ENCODE data around the gene CLDN16. TPM values are rescaled to one million over a fixed set of nuclear protein-coding genes. Genes with fewer than 3 reads are reported as not detected.

CLDN16 gene
- total RNA-seq, 1 donor from 2014 or later = 0.20 TPM

DNA sequence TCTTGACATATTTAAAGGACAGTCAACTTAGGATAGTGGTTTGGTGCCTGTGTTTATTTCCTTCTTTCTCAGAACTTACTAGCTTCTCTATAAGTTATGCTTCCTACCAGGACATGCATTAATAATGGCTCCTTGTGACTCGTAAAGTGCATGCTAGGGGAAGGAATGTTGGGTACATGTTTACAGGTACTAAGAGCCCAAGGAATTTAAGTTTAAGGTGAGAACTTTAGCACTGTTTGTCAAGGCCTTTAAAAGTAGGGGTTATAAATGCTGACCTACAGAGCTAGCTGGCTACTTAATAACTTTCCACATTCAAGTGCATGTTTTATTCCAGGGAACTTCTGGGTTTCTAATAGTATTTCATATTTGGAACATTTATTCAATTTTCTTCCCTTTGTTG lies 61.8 kb downstream of the CLDN16 start, which contains the start of gene TMEM207:
Gene TMEM207, minus strand, starts transcription at position 101 of the 400 bp plus-strand sequence. Its CDS starts 92 bp downstream, at position 9.
- Mint-ChIP-seq H3K4me3 (ENCODE audit: unreplicated experiment) (no peak within 1 kb of the TSS), H3K27me3 (ENCODE audit: low read depth) (no peaks in the 10 kb centered on the region), H3K4me1 (ENCODE audit: low read depth) (peaks cover 2% of the 10 kb centered on the region), H3K36me3 (ENCODE audit: low read depth) (no peaks in the 10 kb centered on the region), H3K27ac (ENCODE audit: unreplicated experiment) (no peak within 1 kb of the TSS), H3K9me3 (ENCODE audit: low read depth) (peaks cover 4% of the 10 kb centered on the region)
- DNase-seq (ENCODE audit: low spot score) = no peak
- TF ChIP-seq, protein P1, sequence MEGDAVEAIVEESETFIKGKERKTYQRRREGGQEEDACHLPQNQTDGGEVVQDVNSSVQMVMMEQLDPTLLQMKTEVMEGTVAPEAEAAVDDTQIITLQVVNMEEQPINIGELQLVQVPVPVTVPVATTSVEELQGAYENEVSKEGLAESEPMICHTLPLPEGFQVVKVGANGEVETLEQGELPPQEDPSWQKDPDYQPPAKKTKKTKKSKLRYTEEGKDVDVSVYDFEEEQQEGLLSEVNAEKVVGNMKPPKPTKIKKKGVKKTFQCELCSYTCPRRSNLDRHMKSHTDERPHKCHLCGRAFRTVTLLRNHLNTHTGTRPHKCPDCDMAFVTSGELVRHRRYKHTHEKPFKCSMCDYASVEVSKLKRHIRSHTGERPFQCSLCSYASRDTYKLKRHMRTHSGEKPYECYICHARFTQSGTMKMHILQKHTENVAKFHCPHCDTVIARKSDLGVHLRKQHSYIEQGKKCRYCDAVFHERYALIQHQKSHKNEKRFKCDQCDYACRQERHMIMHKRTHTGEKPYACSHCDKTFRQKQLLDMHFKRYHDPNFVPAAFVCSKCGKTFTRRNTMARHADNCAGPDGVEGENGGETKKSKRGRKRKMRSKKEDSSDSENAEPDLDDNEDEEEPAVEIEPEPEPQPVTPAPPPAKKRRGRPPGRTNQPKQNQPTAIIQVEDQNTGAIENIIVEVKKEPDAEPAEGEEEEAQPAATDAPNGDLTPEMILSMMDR (IDR thresholded peaks at IDR 0.05) = no peak

DNA sequence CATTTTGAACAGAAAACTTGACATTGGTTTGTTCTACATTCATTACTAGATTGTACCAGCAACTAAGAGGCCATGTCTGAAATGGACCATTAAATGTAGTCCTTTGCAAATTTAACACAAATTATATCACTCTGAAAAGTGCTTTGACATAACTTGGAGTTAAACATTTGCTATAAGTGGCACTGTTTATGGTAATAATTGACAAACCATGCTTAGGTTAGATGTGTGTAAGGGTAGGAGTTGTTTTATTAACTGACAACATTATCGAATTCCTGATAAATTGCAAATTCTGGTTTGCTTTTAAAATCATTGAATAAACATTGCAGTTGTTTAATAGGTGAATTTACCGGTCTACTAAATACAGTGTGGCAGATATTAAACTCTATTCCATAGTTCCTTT lies 67.9 kb downstream of the CLDN16 start:
- Mint-ChIP-seq H3K27ac (ENCODE audit: unreplicated experiment) (no peak overlapping the region), H3K9me3 (ENCODE audit: low read depth) (peaks cover 4% of the 10 kb centered on the region), H3K4me1 (ENCODE audit: low read depth) (peaks cover 11% of the 10 kb centered on the region), H3K36me3 (ENCODE audit: low read depth) (no peaks in the 10 kb centered on the region), H3K4me3 (ENCODE audit: unreplicated experiment) (no peak overlapping the region), H3K27me3 (ENCODE audit: low read depth) (no peaks in the 10 kb centered on the region)
- TF ChIP-seq, protein P1 (IDR thresholded peaks at IDR 0.05) = no peak
- DNase-seq (ENCODE audit: low spot score) = no peak

DNA sequence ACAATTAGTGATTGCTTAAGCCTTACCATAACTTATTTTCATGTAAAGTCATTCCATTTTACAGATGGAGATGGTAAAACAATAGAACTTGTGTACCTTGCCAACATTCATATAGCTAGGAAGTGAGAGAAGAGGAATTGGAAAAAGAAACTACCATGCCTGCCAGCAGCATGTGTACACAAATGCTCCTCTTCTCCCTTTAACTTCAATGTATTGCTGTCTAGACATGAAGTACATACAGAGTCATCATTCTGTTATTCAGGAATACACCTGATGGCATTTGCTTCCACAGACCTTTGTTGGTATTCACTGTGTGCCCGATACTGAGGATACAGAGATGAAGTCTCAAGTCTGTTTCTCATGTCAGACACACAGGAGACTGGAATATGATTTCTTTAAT lies 68.8 kb downstream of the CLDN16 start:
- H3K4me3 Mint-ChIP-seq (ENCODE audit: unreplicated experiment) = no peak overlapping the region

DNA sequence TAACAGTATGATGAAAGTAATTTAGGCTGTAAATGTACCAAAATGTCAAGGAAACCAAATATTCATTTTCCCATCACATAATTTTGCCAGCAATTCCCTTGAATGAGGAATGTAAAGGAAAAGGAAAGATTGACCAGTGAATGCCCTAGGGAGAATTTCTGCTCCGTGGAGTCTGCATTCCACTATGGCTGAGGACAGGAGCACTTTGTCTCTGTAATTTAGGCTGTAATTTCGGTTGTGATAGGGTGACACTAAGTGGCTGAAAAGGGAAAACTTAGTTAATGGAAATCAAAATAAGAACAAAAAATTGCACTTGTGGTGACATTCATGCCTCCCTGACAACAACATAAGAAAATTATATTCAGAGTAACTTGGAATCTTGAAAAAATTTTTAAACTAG lies 70.1 kb downstream of the CLDN16 start:
- Mint-ChIP-seq H3K4me1 (ENCODE audit: low read depth) (peaks cover 11% of the 10 kb centered on the region), H3K27me3 (ENCODE audit: low read depth) (peaks cover 2% of the 10 kb centered on the region), H3K27ac (ENCODE audit: unreplicated experiment) (no peak overlapping the region), H3K9me3 (ENCODE audit: low read depth) (peaks cover 4% of the 10 kb centered on the region), H3K4me3 (ENCODE audit: unreplicated experiment) (no peak overlapping the region), H3K36me3 (ENCODE audit: low read depth) (no peaks in the 10 kb centered on the region)
- TF ChIP-seq, protein P1 (IDR thresholded peaks at IDR 0.05) = peak; percentile 69
- DNase-seq (ENCODE audit: low spot score) = no peak

More for the DNA sequence above, 68.8 kb downstream of the CLDN16 start:
- no peak overlapping the region for H3K27ac Mint-ChIP-seq (ENCODE audit: unreplicated experiment)
- H3K36me3 Mint-ChIP-seq (ENCODE audit: low read depth) = no peaks in the 10 kb centered on the region
- peaks cover 11% of the 10 kb centered on the region for H3K4me1 Mint-ChIP-seq (ENCODE audit: low read depth)
- peaks cover under 1% of the 10 kb centered on the region for H3K27me3 Mint-ChIP-seq (ENCODE audit: low read depth)
- TF ChIP-seq, protein P1 (IDR thresholded peaks at IDR 0.05) = no peak
- H3K9me3 Mint-ChIP-seq (ENCODE audit: low read depth) = peaks cover 4% of the 10 kb centered on the region
- DNase-seq (ENCODE audit: low spot score) = no peak

Other genes with a start within 250 kb of the CLDN16 start
- 7.3 to 13.8 TPM (median 13.1 TPM) in 3 replicates for gene CLDN1, start 65.7 kb upstream of the CLDN16 start, total RNA-seq
- not detected in 3 replicates for gene TMEM207, start 61.7 kb downstream of the CLDN16 start, total RNA-seq
- 30.4 to 41.6 TPM (median 37.1 TPM) in 3 replicates for gene IL1RAP, start 125.9 kb downstream of the CLDN16 start, total RNA-seq

Data from chondrocyte (in vitro differentiated cells).